Activated T-cell treated with anti-CD3 and anti-CD28 coated beads, Interleukin-2, amount 50 U/mL, for 4 hours (primary cell): ENCODE data around the gene CRAMP1. TPM values are rescaled to one million over a fixed set of nuclear protein-coding genes. Genes with fewer than 3 reads are reported as not detected.
A peak's percentile ranks its signal among the peaks of the same experiment; 100 is the strongest.
"Not testable (repeated sequence)": the region's sequence is repeated elsewhere in the genome, so short reads cannot be mapped to it uniquely, and the experiment has no call there.

Source experiments
- ATAC-seq, 2 donors: fragments of 200-7000 bp; cut with Tn5 transposase; one replicate each; pipeline ENCODE4 v1.10.0; 2021
- DNase-seq: peaks from one replicate; pipeline ENCODE4 v3.0.0-alpha.2; 2020
- H3K27me3 Mint-ChIP-seq: one replicate; pipeline ENCODE4 v1.8.0; 2021; ENCODE audit warnings: low read depth, mixed read lengths
- H3K36me3 Mint-ChIP-seq: one replicate; pipeline ENCODE4 v1.8.0; 2022; ENCODE audit warnings: mixed read lengths; ENCODE audit not compliant: insufficient read depth
- H3K4me1 Mint-ChIP-seq: one replicate; pipeline ENCODE4 v1.8.0; 2021; ENCODE audit warnings: low read depth, mixed read lengths
- H3K4me3 Mint-ChIP-seq: one replicate; pipeline ENCODE4 v1.8.0; 2021; ENCODE audit warnings: mild to moderate bottlenecking, moderate library complexity, mixed read lengths
- H3K9me3 Mint-ChIP-seq: one replicate; pipeline ENCODE4 v1.8.0; 2021; ENCODE audit warnings: mixed read lengths
- total RNA-seq, 3 donors: library from RNA; stranded (reverse); gene quantifications; one replicate each; pipeline ENCODE4 v1.2.1, GENCODE V29; 2021

CRAMP1 gene
- total RNA-seq, 3 donors from 2014 or later, result 19.1 to 22.9 (median 22.1) TPM

GRCh38 chr16:1706386-1707192 lies 94.4 kb downstream of the CRAMP1 start:
- Mint-ChIP-seq H3K9me3 (no peaks in the 10 kb centered on the region), H3K36me3 (peaks cover 9% of the 10 kb centered on the region), H3K4me3 (peak overlapping the region; percentile 97), H3K4me1 (peaks cover 40% of the 10 kb centered on the region), H3K27me3 (no peaks in the 10 kb centered on the region)
- peak; percentile 41 to 42 for ATAC-seq
- DNase-seq, result peak; percentile 50

- Mint-ChIP-seq H3K9me3 (no peaks in the 10 kb centered on the region), H3K4me1 (peaks cover 40% of the 10 kb centered on the region)
- DNase-seq, result no peak
Measured at GRCh38 chr16:1707193-1707790, 95.1 kb downstream of the CRAMP1 start.

DNA sequence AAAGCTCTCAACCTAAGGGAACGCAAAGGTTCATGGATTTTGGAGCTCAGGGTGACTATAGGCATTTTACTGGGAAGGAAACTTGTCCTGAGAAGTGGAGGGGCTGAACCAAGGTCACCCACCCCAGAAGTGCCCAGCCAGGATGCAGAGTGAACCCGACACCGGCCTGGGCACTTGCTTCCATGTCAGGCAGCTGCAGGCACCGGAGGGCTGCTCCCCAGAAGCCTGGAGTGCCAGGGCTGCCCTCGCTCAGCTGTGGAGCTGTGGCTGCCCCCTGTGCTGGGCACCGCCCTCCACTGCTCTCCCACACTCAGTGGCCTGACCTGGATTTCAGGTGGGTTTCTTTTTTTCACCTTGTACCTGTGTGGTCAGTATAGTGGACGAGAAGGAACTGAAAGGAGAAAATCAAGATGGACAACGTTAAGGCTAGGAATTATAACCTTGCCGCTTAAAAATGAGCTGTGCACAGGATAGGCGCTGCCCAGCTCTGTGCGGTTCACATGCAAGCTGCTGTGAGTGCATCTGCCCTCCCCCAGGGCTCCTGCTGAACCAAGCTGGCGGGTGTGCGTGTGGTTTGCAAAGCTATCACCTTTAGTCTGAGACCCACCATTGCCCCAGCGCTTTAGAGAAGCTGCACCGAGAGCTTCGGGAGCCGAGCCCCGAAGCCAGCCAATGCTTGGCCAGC lies 96.1 kb downstream of the CRAMP1 start:
- Mint-ChIP-seq H3K36me3 (peaks cover 2% of the 10 kb centered on the region), H3K9me3 (no peaks in the 10 kb centered on the region), H3K4me3 (peak overlapping the region; percentile 87), H3K27me3 (no peaks in the 10 kb centered on the region), H3K4me1 (peaks cover 45% of the 10 kb centered on the region)
- DNase-seq (no peak), ATAC-seq (no peak)

More at GRCh38 chr16:1707193-1707790, 95.1 kb downstream of the CRAMP1 start:
- Mint-ChIP-seq H3K27me3 (no peaks in the 10 kb centered on the region), H3K4me3 (peak overlapping the region; percentile 87), H3K36me3 (peaks cover 5% of the 10 kb centered on the region)
- no peak for ATAC-seq

GRCh38 chr16:1708768-1709180 lies 96.6 kb downstream of the CRAMP1 start:
- DNase-seq (peak; percentile 16), ATAC-seq (no peak)
- H3K9me3 Mint-ChIP-seq, result no peaks in the 10 kb centered on the region
- peaks cover 47% of the 10 kb centered on the region for H3K4me1 Mint-ChIP-seq
- peak overlapping the region; percentile 26 for H3K4me3 Mint-ChIP-seq
- H3K36me3 Mint-ChIP-seq, result peaks cover 4% of the 10 kb centered on the region
- no peaks in the 10 kb centered on the region for H3K27me3 Mint-ChIP-seq

- Mint-ChIP-seq H3K4me3 (peak overlapping the region; percentile 11), H3K27me3 (no peaks in the 10 kb centered on the region), H3K4me1 (peaks cover 48% of the 10 kb centered on the region), H3K9me3 (no peaks in the 10 kb centered on the region), H3K36me3 (peaks cover 4% of the 10 kb centered on the region)
- ATAC-seq (no peak), DNase-seq (no peak)
Measured at GRCh38 chr16:1709356-1709755, 97.2 kb downstream of the CRAMP1 start.

GRCh38 chr16:1710811-1711507 lies 98.8 kb downstream of the CRAMP1 start:
- H3K4me1 Mint-ChIP-seq, result peaks cover 49% of the 10 kb centered on the region
- H3K36me3 Mint-ChIP-seq, result peaks cover 4% of the 10 kb centered on the region
- DNase-seq (no peak), ATAC-seq (no peak)
- H3K27me3 Mint-ChIP-seq, result no peaks in the 10 kb centered on the region
- no peaks in the 10 kb centered on the region for H3K9me3 Mint-ChIP-seq
- H3K4me3 Mint-ChIP-seq, result no peak overlapping the region

- no peaks in the 10 kb centered on the region for H3K9me3 Mint-ChIP-seq
- H3K4me3 Mint-ChIP-seq, result no peak overlapping the region
- ATAC-seq, result no peak
- DNase-seq, result no peak
- H3K4me1 Mint-ChIP-seq, result peaks cover 41% of the 10 kb centered on the region
- no peaks in the 10 kb centered on the region for H3K27me3 Mint-ChIP-seq
- peaks cover 4% of the 10 kb centered on the region for H3K36me3 Mint-ChIP-seq
Measured at GRCh38 chr16:1712791-1713261, 100.7 kb downstream of the CRAMP1 start.

- ATAC-seq, result no peak
- no peak for DNase-seq
- H3K4me3 Mint-ChIP-seq, result no peak overlapping the region
- no peaks in the 10 kb centered on the region for H3K9me3 Mint-ChIP-seq
- no peaks in the 10 kb centered on the region for H3K27me3 Mint-ChIP-seq
- peaks cover 36% of the 10 kb centered on the region for H3K4me1 Mint-ChIP-seq
- peaks cover 4% of the 10 kb centered on the region for H3K36me3 Mint-ChIP-seq
Measured at GRCh38 chr16:1713331-1713730, 101.2 kb downstream of the CRAMP1 start.

DNA sequence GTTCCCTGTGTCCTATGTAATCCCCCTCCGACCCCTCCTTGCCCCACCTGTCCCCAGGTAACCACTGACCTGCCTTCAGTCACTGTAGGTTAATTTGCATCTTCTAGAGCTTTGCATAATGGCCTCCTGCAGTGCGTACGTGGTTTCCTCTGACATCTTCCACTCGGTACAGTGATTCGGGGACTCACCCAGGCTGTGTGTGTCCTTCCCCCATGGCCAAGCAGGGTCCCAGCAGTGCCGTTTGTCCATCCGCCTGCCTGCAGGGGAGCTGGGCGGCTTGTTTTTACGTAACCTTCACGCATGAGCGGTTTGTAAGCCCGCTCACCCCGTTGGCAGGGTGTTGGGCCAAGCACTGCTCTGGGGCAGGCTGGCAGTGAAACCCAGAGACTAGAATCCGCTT lies 101.8 kb downstream of the CRAMP1 start:
- Mint-ChIP-seq H3K9me3 (no peaks in the 10 kb centered on the region), H3K36me3 (peaks cover 4% of the 10 kb centered on the region), H3K4me3 (no peak overlapping the region), H3K4me1 (peaks cover 32% of the 10 kb centered on the region), H3K27me3 (no peaks in the 10 kb centered on the region)
- DNase-seq, result no peak
- ATAC-seq, result no peak

DNA sequence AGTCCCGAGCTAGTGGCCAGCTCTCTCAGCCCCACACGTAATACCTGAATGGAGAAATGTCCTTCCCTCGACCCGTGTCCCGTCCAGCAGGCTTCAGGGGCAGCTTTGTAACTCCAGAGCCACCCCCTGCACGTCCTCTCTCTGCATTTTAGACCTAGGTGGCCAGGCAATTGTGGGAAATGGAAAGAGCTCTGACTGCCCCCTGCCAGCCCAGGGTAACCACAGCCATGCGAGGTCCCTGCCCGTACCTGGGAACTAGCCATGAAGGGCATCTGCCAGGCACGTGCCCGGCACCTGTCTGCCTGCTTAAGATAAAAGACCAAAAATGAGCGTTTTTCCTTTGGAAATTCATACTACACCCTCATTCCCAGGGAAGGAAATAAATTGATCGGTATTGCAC lies 103.1 kb downstream of the CRAMP1 start:
- Mint-ChIP-seq H3K36me3 (peaks cover 4% of the 10 kb centered on the region), H3K9me3 (no peaks in the 10 kb centered on the region), H3K4me3 (no peak overlapping the region), H3K4me1 (peaks cover 30% of the 10 kb centered on the region), H3K27me3 (no peaks in the 10 kb centered on the region)
- ATAC-seq, result no peak
- no peak for DNase-seq

GRCh38 chr16:1718236-1718635 lies 106.1 kb downstream of the CRAMP1 start:
- not testable (repeated sequence) for H3K36me3 Mint-ChIP-seq, H3K27me3 Mint-ChIP-seq, H3K9me3 Mint-ChIP-seq, ATAC-seq, H3K4me3 Mint-ChIP-seq, DNase-seq
- H3K4me1 Mint-ChIP-seq, result peaks cover 42% of the 10 kb centered on the region

DNA sequence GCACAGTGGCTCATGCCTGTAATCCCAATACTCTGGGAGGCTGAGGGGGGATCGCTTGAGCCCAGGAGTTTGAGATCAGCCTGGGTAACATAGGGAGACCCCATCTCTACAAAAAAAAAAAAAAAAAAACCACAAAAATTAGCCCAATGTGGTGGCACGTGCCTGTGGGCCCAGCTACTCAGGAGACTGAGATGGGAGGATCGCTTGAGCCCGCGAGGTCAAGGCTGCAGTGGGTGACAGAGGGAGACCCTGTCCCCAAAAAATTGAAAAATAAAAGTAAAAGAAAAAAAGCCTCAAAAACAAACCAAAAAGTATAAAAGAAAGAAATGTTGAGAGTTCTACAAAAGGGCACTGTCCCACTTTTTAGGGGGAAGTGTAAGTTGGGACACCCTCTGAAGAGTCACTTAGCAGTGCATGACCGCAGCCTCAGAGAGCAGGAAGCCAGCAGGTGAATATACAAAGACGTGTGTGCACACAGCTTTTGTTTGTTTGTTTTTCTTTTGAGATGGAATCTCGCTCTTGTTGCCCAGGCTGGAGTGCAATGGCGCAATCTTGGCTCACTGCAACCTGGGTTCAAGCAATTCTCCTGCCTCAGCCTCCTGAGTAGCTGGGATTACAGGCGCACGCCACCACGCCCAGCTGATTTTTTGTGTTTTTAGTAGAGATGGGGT lies 107.5 kb downstream of the CRAMP1 start:
- H3K9me3 Mint-ChIP-seq, H3K27me3 Mint-ChIP-seq, H3K36me3 Mint-ChIP-seq, DNase-seq, ATAC-seq, H3K4me3 Mint-ChIP-seq: not testable (repeated sequence)
- peaks cover 42% of the 10 kb centered on the region for H3K4me1 Mint-ChIP-seq

- no peaks in the 10 kb centered on the region for H3K27me3 Mint-ChIP-seq
- no peak overlapping the region for H3K4me3 Mint-ChIP-seq
- DNase-seq (no peak), ATAC-seq (no peak)
- H3K4me1 Mint-ChIP-seq, result peaks cover 37% of the 10 kb centered on the region
- no peaks in the 10 kb centered on the region for H3K9me3 Mint-ChIP-seq
- H3K36me3 Mint-ChIP-seq, result no peaks in the 10 kb centered on the region
Measured at GRCh38 chr16:1721372-1721771, 109.2 kb downstream of the CRAMP1 start.
